Fibroblast of villous mesenchyme (primary cell): ENCODE measurements around the gene RAB26. TPM values are rescaled to one million over a fixed set of nuclear protein-coding genes. Genes with fewer than 3 reads are reported as not detected.

Experiments used
- DNase-seq: peaks from one replicate; pipeline ENCODE4 v3.0.0-alpha.2; 2010; ENCODE audit warnings: low read depth
- H3K4me3 ChIP-seq: 2 replicates; pipeline ENCODE4 v1.5.1; 2011; ENCODE audit warnings: low read depth, mild to moderate bottlenecking, low read length
- CTCF ChIP-seq: IDR thresholded peaks from 2 replicates; pipeline ENCODE4 v1.5.1; 2012; ENCODE audit warnings: low read depth, mild to moderate bottlenecking, low read length; ENCODE audit not compliant: insufficient read depth
- total RNA-seq: library from RNA; depleted of rRNA; stranded (reverse); fragments of >200 nt; gene quantifications from 2 replicates; pipeline ENCODE4 v1.2.3, GENCODE V29; 2012

RAB26 gene
- total RNA-seq, 1 donor, result 1.3 TPM

- TF ChIP-seq CTCF, result no peak
These were observed 27.0 kb downstream of the RAB26 start for GRCh38 chr16:2175454-2175853.

GRCh38 chr16:2176047-2176446 lies 27.6 kb downstream of the RAB26 start:
- no peak overlapping the region for H3K4me3 ChIP-seq
- TF ChIP-seq CTCF, result no peak
- no peak for DNase-seq

More at GRCh38 chr16:2175454-2175853, 27.0 kb downstream of the RAB26 start:
- H3K4me3 ChIP-seq, result no peak overlapping the region
- no peak for DNase-seq

GRCh38 chr16:2177101-2177500 lies 28.7 kb downstream of the RAB26 start:
- no peak overlapping the region for H3K4me3 ChIP-seq
- no peak for TF ChIP-seq CTCF
- DNase-seq, result no peak

GRCh38 chr16:2177561-2177960 lies 29.1 kb downstream of the RAB26 start:
- no peak for TF ChIP-seq CTCF
- H3K4me3 ChIP-seq, result no peak overlapping the region
- no peak for DNase-seq

GRCh38 chr16:2178321-2179106 lies 30.1 kb downstream of the RAB26 start:
- no peak for TF ChIP-seq CTCF
- H3K4me3 ChIP-seq, result no peak overlapping the region
- no peak for DNase-seq

- no peak for TF ChIP-seq CTCF
- no peak overlapping the region for H3K4me3 ChIP-seq
- DNase-seq, result no peak
These were observed 30.7 kb downstream of the RAB26 start for GRCh38 chr16:2179107-2179501.

GRCh38 chr16:2179576-2179975 lies 31.2 kb downstream of the RAB26 start:
- no peak overlapping the region for H3K4me3 ChIP-seq
- no peak for TF ChIP-seq CTCF
- DNase-seq, result no peak
